T-cell (primary cell): ENCODE measurements around the gene XXYLT1. TPM values are rescaled to one million over a fixed set of nuclear protein-coding genes. Genes with fewer than 3 reads are reported as not detected.

Source experiments
- ATAC-seq, 4 experiments: fragments of 200-7000 bp in 3 of 4; fragments of 150-1000 bp in 1 of 4; cut with Tn5 transposase; replicated peaks in 1 of 4; 1 replicate in 3 of 4; 2 replicates in 1 of 4; pipeline ENCODE4 v1.10.0; 2021; ENCODE audit warnings: moderate library complexity in 3 of 4, mild to moderate bottlenecking in 2 of 4, moderate number of reproducible peaks in 1 of 4
- CTCF ChIA-PET, 2 donors: fragments of 300-600 bp; sonication (Branson Sonifier 250); formaldehyde crosslinking; loops; one replicate each; lab custom pipeline; 2022; ENCODE audit warnings: antibody characterized with exemption in 2 of 2; lab: Charles Lee
- POLR2A ChIA-PET, 2 donors: fragments of 300-600 bp; sonication (Branson Sonifier 250); formaldehyde crosslinking; loops; one replicate each; lab custom pipeline; 2022; ENCODE audit warnings: antibody characterized with exemption in 2 of 2; lab: Charles Lee
- DNase-seq, 35 experiments: peaks; one replicate each; pipeline versions ENCODE4 v3.0.0 to v3.0.0-alpha.2; 2013 to 2023
- H3K27ac ChIP-seq: one replicate; pipeline ENCODE4 v1.5.1; 2013; ENCODE audit warnings: low read length
- H3K27me3 ChIP-seq, 2 experiments: replicated peaks in 1 of 2; 1 replicate in 1 of 2; 2 replicates in 1 of 2; pipeline versions ENCODE4 v1.6.1 to v1.7.0; 2013; ENCODE audit warnings: low read length in 1 of 2, mixed read lengths in 1 of 2; ENCODE audit not compliant: control insufficient read depth in 2 of 2, insufficient read depth in 2 of 2; ENCODE audit errors: extremely low read depth in 1 of 2
- H3K36me3 ChIP-seq, 2 donors: 1 replicate in 1 of 2; 2 replicates in 1 of 2; pipeline versions ENCODE4 v1.6.1 to v1.7.0; 2013; ENCODE audit warnings: low read length in 1 of 2; ENCODE audit not compliant: control insufficient read depth in 2 of 2, insufficient read depth in 1 of 2; ENCODE audit errors: extremely low read depth in 1 of 2
- H3K4me1 ChIP-seq, 2 experiments: 1 replicate in 1 of 2; 2 replicates in 1 of 2; pipeline versions ENCODE4 v1.6.1 to v1.7.0; 2013; ENCODE audit warnings: low read length in 2 of 2, mixed read lengths in 1 of 2; ENCODE audit not compliant: insufficient read depth in 2 of 2, control insufficient read depth in 1 of 2; ENCODE audit errors: extremely low read depth in 1 of 2
- H3K4me3 ChIP-seq, 2 donors: 1 replicate in 1 of 2; 2 replicates in 1 of 2; pipeline versions ENCODE4 v1.5.1 to v1.7.0; 2013; ENCODE audit warnings: mild to moderate bottlenecking in 2 of 2, low read length in 1 of 2, moderate library complexity in 1 of 2; ENCODE audit not compliant: control insufficient read depth in 1 of 2; ENCODE audit errors: extremely low read depth in 1 of 2
- H3K9me3 ChIP-seq: 2 replicates; pipeline ENCODE4 v1.7.0; 2013
- H3K27ac Mint-ChIP-seq, 2 donors: one replicate each; pipeline ENCODE4 v1.8.0; 2020 to 2021; ENCODE audit warnings: mild to moderate bottlenecking in 2 of 2, mixed read lengths in 2 of 2
- H3K27me3 Mint-ChIP-seq, 2 donors: one replicate each; pipeline ENCODE4 v1.8.0; 2021 to 2022; ENCODE audit warnings: mixed read lengths in 2 of 2
- H3K36me3 Mint-ChIP-seq: one replicate; pipeline ENCODE4 v1.8.0; 2021; ENCODE audit warnings: mixed read lengths
- H3K4me1 Mint-ChIP-seq, 3 donors: one replicate each; pipeline ENCODE4 v1.8.0; 2020 to 2022; ENCODE audit warnings: mixed read lengths in 3 of 3, mild to moderate bottlenecking in 1 of 3
- H3K4me3 Mint-ChIP-seq, 3 donors: one replicate each; pipeline ENCODE4 v1.8.0; 2020 to 2022; ENCODE audit warnings: mild to moderate bottlenecking in 3 of 3, mixed read lengths in 3 of 3, moderate library complexity in 3 of 3
- H3K9me3 Mint-ChIP-seq, 3 donors: one replicate each; pipeline ENCODE4 v1.8.0; 2020 to 2022; ENCODE audit warnings: mixed read lengths in 3 of 3
- WGBS: methylation state at CpG from one replicate; pipeline ENCODE4 v1.1.5; 2013; ENCODE audit warnings: missing lambda C conversion rate; ENCODE audit not compliant: insufficient coverage; 5-methylcytosine and 5-hydroxymethylcytosine counted together
- total RNA-seq, 35 experiments: library from RNA in 6 of 35; stranded (reverse) in 6 of 35; fragments of 120-200 nt in 1 of 35; gene quantifications; one replicate each; pipeline versions ENCODE4 v1.2.1 to v1.2.4 and lab custom pipeline; 2013 to 2026

Gene XXYLT1
- total RNA-seq, 5 donors from 2014 or later (not counting 1 experiment from before 2014, with no cell fraction given), result 4.6 to 9.1 (median 5.7) TPM

DNA sequence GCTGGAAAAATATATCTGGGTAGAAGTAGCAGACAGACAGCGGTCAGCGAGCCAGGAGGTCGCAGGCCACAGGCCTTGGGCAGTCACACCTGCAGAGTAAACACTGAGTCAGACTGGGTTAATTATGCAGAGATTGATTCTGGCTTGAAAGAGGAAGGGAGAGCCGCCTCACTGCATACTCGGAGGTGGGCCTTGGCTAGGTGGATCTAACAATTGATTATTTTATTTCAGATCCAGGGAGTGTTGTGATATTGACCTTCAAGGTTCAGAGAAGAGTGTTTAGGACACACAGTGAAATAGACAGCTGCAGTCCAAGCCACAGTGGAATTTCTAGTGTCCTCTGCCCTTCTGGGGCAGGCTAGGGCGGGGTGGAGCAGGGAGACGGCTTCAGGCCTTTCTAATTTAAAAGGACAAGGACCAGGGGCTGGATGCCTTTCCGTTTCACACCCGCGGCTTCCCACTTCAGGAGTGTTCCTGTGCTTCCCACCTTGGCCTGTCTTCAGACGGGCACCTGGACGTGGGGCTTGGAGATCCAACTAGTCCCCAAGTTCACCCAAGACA lies 237.3 kb downstream of the XXYLT1 start:
- no peak overlapping the region for H3K27ac Mint-ChIP-seq
- ChIA-PET POLR2A (no interaction called here), CTCF (no interaction called here)
- no peaks in the 10 kb centered on the region for H3K9me3 Mint-ChIP-seq
- no peaks in the 10 kb centered on the region for H3K4me1 Mint-ChIP-seq
- Histone ChIP-seq H3K4me3 (no peak overlapping the region), H3K27ac (no peak overlapping the region), H3K27me3 (peaks cover 0 to 18% of the 10 kb centered on the region in 2 experiments), H3K9me3 (no peaks in the 10 kb centered on the region), H3K4me1 (no peaks in the 10 kb centered on the region), H3K36me3 (no peaks in the 10 kb centered on the region)
- ATAC-seq, result no peak
- 78% methylated on average over 11 of the region's 12 CpGs for WGBS
- no peak for DNase-seq
- no peaks in the 10 kb centered on the region for H3K36me3 Mint-ChIP-seq
- peaks cover 0 to 3% of the 10 kb centered on the region in 2 donors for H3K27me3 Mint-ChIP-seq
- H3K4me3 Mint-ChIP-seq, result no peak overlapping the region

DNA sequence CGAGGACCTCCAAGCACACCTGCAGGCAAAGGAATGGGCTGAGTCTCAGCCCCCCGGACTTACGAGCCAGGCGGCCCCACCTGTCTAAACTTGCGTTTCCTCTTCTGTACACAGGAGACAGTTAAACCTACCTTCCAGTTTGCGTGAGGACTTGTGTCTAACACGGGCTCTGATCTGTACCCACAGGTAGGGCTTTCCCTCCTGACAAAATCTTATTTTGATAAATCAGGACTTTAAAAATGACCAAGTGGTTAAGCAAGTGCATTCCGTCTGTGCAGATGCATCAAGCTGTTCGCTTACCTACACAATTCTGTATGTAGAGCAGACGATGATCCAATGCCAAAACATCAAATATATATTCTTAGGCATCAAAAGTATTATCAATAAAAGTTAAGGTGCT lies 238.0 kb downstream of the XXYLT1 start:
- peaks cover 0 to 3% of the 10 kb centered on the region in 2 donors for H3K27me3 Mint-ChIP-seq
- no peaks in the 10 kb centered on the region for H3K36me3 Mint-ChIP-seq
- ATAC-seq, result no peak
- H3K4me3 ChIP-seq, result no peak overlapping the region
- H3K36me3 ChIP-seq, result no peaks in the 10 kb centered on the region
- H3K27ac ChIP-seq, result no peak overlapping the region
- no peak overlapping the region for H3K4me3 Mint-ChIP-seq
- no peaks in the 10 kb centered on the region for H3K9me3 Mint-ChIP-seq
- no peak for DNase-seq
- H3K27me3 ChIP-seq, result peaks cover 0 to 17% of the 10 kb centered on the region in 2 experiments
- H3K9me3 ChIP-seq, result no peaks in the 10 kb centered on the region
- H3K4me1 Mint-ChIP-seq, result no peaks in the 10 kb centered on the region
- 80% methylated on average over 4 of the region's 10 CpGs for WGBS
- ChIA-PET POLR2A (no interaction called here), CTCF (no interaction called here)
- H3K27ac Mint-ChIP-seq, result no peak overlapping the region
- no peaks in the 10 kb centered on the region for H3K4me1 ChIP-seq

DNA sequence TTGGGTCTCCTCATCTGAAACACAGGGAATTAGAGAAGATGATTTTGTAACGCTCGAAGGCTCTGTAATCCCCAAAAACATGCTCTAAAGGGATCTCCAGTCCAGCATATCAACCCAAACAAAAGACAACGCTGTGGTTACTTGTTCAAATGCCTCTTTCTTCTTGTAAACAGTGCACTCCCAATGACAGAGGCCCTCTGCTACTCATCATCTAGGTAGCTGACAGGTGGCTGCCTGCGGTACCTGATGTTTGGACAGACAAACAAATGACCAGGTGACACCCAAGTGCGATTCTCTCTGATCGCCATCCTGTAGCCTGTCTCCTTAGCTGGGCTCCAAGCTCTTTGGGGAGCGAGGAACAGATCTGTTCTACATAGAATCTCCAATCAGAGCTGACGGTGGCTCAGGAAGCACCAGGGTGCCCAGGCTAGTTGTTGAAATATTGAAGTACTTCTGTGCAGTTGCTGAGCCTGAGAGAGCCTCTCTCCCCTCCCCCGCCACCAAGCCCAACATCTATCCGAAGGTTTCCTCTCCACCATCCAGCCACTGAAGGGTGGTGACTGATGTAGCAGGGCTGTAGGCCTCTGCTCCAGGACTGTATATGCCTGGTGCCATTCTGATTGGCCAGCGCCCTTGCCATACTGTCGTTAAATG lies 238.7 kb downstream of the XXYLT1 start:
- 83% methylated on average over 7 of the region's 12 CpGs for WGBS
- Histone ChIP-seq H3K27me3 (peaks cover 0 to 21% of the 10 kb centered on the region in 2 experiments), H3K9me3 (no peaks in the 10 kb centered on the region), H3K4me1 (no peaks in the 10 kb centered on the region), H3K4me3 (no peak overlapping the region), H3K36me3 (no peaks in the 10 kb centered on the region), H3K27ac (no peak overlapping the region)
- no peaks in the 10 kb centered on the region for H3K9me3 Mint-ChIP-seq
- no peak for ATAC-seq
- no peak overlapping the region for H3K27ac Mint-ChIP-seq
- ChIA-PET POLR2A (no interaction called here), CTCF (no interaction called here)
- H3K27me3 Mint-ChIP-seq, result peaks cover 0 to 3% of the 10 kb centered on the region in 2 donors
- H3K4me1 Mint-ChIP-seq, result no peaks in the 10 kb centered on the region
- no peak for DNase-seq
- H3K36me3 Mint-ChIP-seq, result no peaks in the 10 kb centered on the region
- H3K4me3 Mint-ChIP-seq, result no peak overlapping the region

DNA sequence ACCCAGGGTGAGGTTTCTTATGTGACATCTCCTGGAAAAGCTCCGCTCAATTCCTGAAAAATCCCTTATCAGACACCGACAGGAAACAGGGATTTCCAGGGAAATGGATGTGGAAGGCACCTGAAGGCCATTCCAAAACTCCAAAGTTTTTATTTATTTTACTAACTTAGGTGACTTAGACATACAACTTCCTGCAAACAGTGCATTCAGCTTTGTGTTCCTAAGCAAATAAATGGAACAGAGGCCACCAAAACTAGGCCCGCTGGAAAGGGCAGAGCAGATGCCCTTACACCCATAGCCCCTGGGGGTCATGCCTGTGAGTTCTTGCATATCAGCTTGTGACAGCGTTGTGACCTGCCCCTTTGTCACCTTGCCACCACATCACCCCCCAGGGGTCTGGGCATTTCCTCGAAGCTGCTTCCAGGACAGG lies 239.4 kb downstream of the XXYLT1 start:
- H3K27ac Mint-ChIP-seq, result no peak overlapping the region
- Histone ChIP-seq H3K4me1 (no peaks in the 10 kb centered on the region), H3K9me3 (no peaks in the 10 kb centered on the region), H3K36me3 (no peaks in the 10 kb centered on the region), H3K27me3 (peaks cover 0 to 19% of the 10 kb centered on the region in 2 experiments), H3K27ac (no peak overlapping the region), H3K4me3 (no peak overlapping the region)
- ChIA-PET CTCF (no interaction called here), POLR2A (no interaction called here)
- WGBS, result 100% methylated on average over 1 of the region's 5 CpGs
- no peaks in the 10 kb centered on the region for H3K9me3 Mint-ChIP-seq
- ATAC-seq (no peak), DNase-seq (no peak)
- H3K36me3 Mint-ChIP-seq, result no peaks in the 10 kb centered on the region
- no peak overlapping the region for H3K4me3 Mint-ChIP-seq
- peaks cover 0 to 3% of the 10 kb centered on the region in 2 donors for H3K27me3 Mint-ChIP-seq
- no peaks in the 10 kb centered on the region for H3K4me1 Mint-ChIP-seq

DNA sequence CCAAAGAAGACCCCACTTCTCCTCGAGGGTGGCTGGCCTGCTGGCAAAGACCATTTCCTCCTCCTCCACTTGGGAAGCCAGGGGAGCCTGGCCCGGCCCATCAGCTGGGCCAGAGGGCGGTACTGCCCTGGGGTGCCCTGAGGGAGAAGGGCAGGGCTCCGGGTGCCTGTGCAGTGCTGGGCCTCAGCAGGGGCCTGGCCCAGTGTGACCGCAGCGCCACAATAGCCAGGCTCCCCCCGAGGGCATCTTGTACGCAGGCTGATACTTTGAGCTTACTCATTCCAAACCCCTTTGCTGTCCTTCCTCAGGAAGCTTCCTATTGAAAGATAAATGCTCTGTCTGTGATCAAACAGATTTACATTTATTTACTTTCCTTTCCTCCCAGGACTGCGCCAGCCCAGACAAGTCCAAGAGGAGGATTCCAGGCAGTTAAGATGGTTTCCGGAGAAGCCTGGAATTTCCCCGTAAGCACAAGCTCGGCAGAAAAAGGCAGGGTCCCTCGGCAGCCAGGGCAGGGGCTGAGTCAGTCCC lies 240.1 kb downstream of the XXYLT1 start:
- H3K27me3 ChIP-seq, result peaks cover 0 to 14% of the 10 kb centered on the region in 2 experiments
- Mint-ChIP-seq H3K27me3 (peaks cover 0 to 3% of the 10 kb centered on the region in 2 donors), H3K9me3 (no peaks in the 10 kb centered on the region), H3K27ac (no peak overlapping the region), H3K4me1 (no peaks in the 10 kb centered on the region), H3K36me3 (no peaks in the 10 kb centered on the region), H3K4me3 (no peak overlapping the region)
- no peak overlapping the region for H3K4me3 ChIP-seq
- no peaks in the 10 kb centered on the region for H3K9me3 ChIP-seq
- H3K36me3 ChIP-seq, result no peaks in the 10 kb centered on the region
- whole genome bisulfite sequencing, result 74% methylated on average over 13 of the region's 13 CpGs
- no peaks in the 10 kb centered on the region for H3K4me1 ChIP-seq
- ChIA-PET POLR2A (no interaction called here), CTCF (no interaction called here)
- no peak for DNase-seq
- no peak for ATAC-seq
- no peak overlapping the region for H3K27ac ChIP-seq

DNA sequence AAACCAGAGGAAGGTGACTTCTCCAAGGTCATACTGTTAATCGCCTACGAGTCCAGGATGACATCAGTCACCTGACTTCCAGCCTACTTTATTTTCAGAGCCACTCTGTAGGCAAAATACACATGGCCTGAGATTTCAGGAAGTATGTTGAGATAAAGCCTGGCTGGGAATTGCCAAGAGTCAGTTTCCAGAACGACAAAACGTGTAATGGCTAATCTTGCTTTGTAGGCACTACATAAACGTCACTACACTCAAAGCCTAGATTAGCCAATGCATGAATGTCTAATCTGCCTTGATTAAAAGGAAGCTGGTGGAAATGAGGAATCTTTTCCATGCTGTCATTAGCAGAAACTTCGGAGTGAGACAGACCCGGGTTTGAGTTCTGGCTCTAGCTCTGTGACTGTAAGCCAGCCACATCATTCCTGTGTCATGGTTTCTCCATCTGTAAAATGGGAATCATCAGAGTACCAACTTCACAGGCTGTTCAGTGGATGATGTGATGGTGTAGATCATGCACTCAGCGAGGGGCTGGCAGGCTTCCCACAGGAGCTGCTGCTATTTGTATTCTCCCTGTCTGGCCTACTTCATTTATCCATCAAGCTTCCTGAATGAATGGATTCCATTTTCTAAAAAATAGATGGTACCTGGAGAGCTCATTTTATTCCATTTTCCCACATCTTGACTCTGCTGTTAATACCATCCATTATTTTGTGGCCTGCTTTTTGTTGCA lies 241.9 kb downstream of the XXYLT1 start:
- Mint-ChIP-seq H3K27ac (no peak overlapping the region), H3K4me1 (no peaks in the 10 kb centered on the region), H3K27me3 (peaks cover 6 to 7% of the 10 kb centered on the region in 2 donors), H3K9me3 (no peaks in the 10 kb centered on the region), H3K4me3 (no peak overlapping the region), H3K36me3 (peaks cover 3% of the 10 kb centered on the region)
- no peak for DNase-seq
- ATAC-seq, result no peak
- H3K27me3 ChIP-seq, result peaks cover 0 to 5% of the 10 kb centered on the region in 2 experiments
- no peaks in the 10 kb centered on the region for H3K36me3 ChIP-seq
- no peak overlapping the region for H3K4me3 ChIP-seq
- H3K4me1 ChIP-seq, result no peaks in the 10 kb centered on the region
- no peak overlapping the region for H3K27ac ChIP-seq
- 90% methylated on average over 2 of the region's 8 CpGs for WGBS
- H3K9me3 ChIP-seq, result no peaks in the 10 kb centered on the region
- ChIA-PET CTCF (no interaction called here), POLR2A (no interaction called here)
